Aorta (tissue), 5 donors: Measurements from ENCODE around the gene TRIM71. TPM values are rescaled to one million over a fixed set of nuclear protein-coding genes. Genes with fewer than 3 reads are reported as not detected.
"Not testable (repeated sequence)": the region's sequence is repeated elsewhere in the genome, so short reads cannot be mapped to it uniquely, and the experiment has no call there.

Experiments used
- ATAC-seq: fragments of 200-7000 bp; cut with Tn5 transposase; one replicate; pipeline ENCODE4 v1.9.1; 2022; ENCODE audit warnings: moderate library complexity; ENCODE audit not compliant: low FRiP score
- DNase-seq, 2 donors: peaks; one replicate each; pipeline ENCODE4 v3.0.0-alpha.2; 2020
- H3K27ac ChIP-seq, 2 donors: one replicate each; pipeline ENCODE4 v1.5.1; 2013; ENCODE audit warnings: low read length in 2 of 2, mild to moderate bottlenecking in 2 of 2, moderate library complexity in 2 of 2, control low read depth in 1 of 2, inconsistent platforms in 1 of 2, low read depth in 1 of 2
- H3K27me3 ChIP-seq, 2 donors: one replicate each; pipeline ENCODE4 v1.6.1; 2013; ENCODE audit warnings: control low read depth in 1 of 2, low read length in 1 of 2, mild to moderate bottlenecking in 1 of 2, moderate library complexity in 1 of 2; ENCODE audit not compliant: insufficient read depth in 2 of 2, control insufficient read depth in 1 of 2
- H3K36me3 ChIP-seq, 2 donors: one replicate each; pipeline ENCODE4 v1.6.1; 2013; ENCODE audit warnings: control low read depth in 1 of 2, low read length in 1 of 2, mild to moderate bottlenecking in 1 of 2; ENCODE audit not compliant: insufficient read depth in 2 of 2, control insufficient read depth in 1 of 2
- H3K4me1 ChIP-seq, 2 donors: one replicate each; pipeline ENCODE4 v1.6.1; 2013; ENCODE audit warnings: low read length in 2 of 2, control low read depth in 1 of 2, mild to moderate bottlenecking in 1 of 2, moderate library complexity in 1 of 2; ENCODE audit not compliant: insufficient read depth in 2 of 2, control insufficient read depth in 1 of 2
- H3K4me3 ChIP-seq, 2 donors: one replicate each; pipeline ENCODE4 v1.5.1; 2013; ENCODE audit warnings: low read length in 2 of 2, control low read depth in 1 of 2, mild to moderate bottlenecking in 1 of 2
- H3K9me3 ChIP-seq: one replicate; pipeline ENCODE4 v1.6.1; 2013; ENCODE audit warnings: mild to moderate bottlenecking, low read length; ENCODE audit not compliant: control insufficient read depth
- WGBS, 2 donors: extraction: QIAGEN DNeasy Blood & Tissue Kit; methylation state at CpG; one replicate each; pipeline ENCODE4 v1.1.7; 2013; 5-methylcytosine and 5-hydroxymethylcytosine counted together
- intact Hi-C, 2 donors: fragments of 100-400 bp; cut with DNase I; formaldehyde crosslinking; loops; one replicate each; pipeline versions ENCODE4 v1.14.2 to v1.15.0; 2022
- polyA plus RNA-seq, 2 donors: library from polyadenylated mRNA; stranded (reverse); fragments of 200-250 nt; gene quantifications; one replicate each; pipeline ENCODE4 v1.2.3, GENCODE V29; 2013
- total RNA-seq, 2 donors: library from RNA; stranded (reverse); fragmentation: NEBNext Ultra II Directional; extraction: Animal tissue kit (Norgen Biotek cat#: 25700); gene quantifications; one replicate each; pipeline ENCODE4 v1.2.1, GENCODE V29; 2021
- donor health status: healthy with polysubstance abuse.
- donor health status: Bipolar disorder and iron deficiency.
- donor health status: DM: no; HTN: no; CAD: no.
- donor health status: DM: no; HTN: no; CAD: no.
- donor health status: DM: yes; HTN: yes; CAD: no.

The TRIM71 gene
- total and polyA plus RNA-seq, 4 donors = not detected

- Histone ChIP-seq H3K9me3 (no peaks in the 10 kb centered on the region), H3K27me3 (no peaks in the 10 kb centered on the region), H3K27ac (no peak overlapping the region), H3K4me1 (peaks cover 0 to 2% of the 10 kb centered on the region in 2 donors), H3K4me3 (no peak overlapping the region), H3K36me3 (no peaks in the 10 kb centered on the region)
- DNase-seq (no peak), ATAC-seq (no peak)
- intact Hi-C loops = no loop called here
- WGBS, 2 donors = 96 to 100% methylated on average over 1 of the region's 1 CpG
Measured at GRCh38 chr3:32844914-32845313, 27.1 kb downstream of the TRIM71 start.

- H3K9me3 ChIP-seq, H3K27me3 ChIP-seq, ATAC-seq, H3K27ac ChIP-seq, DNase-seq, H3K4me3 ChIP-seq, H3K36me3 ChIP-seq, intact Hi-C loops, H3K4me1 ChIP-seq: not testable (repeated sequence)
- WGBS, 2 donors = 93% methylated on average over 6 of the region's 6 CpGs
Measured at GRCh38 chr3:32845546-32845945, 27.7 kb downstream of the TRIM71 start.

GRCh38 chr3:32847045-32847444 is 29.2 kb downstream of the TRIM71 start:
- H3K27ac ChIP-seq, H3K27me3 ChIP-seq, H3K4me1 ChIP-seq, ATAC-seq, H3K9me3 ChIP-seq, DNase-seq, H3K4me3 ChIP-seq, intact Hi-C loops, H3K36me3 ChIP-seq: not testable (repeated sequence)
- WGBS, 2 donors = 94 to 95% methylated on average over 15 of the region's 15 CpGs

- H3K9me3 ChIP-seq = no peaks in the 10 kb centered on the region
- no peak overlapping the region for H3K27ac ChIP-seq
- WGBS, 2 donors = 53 to 54% methylated on average over 1 of the region's 1 CpG
- intact Hi-C loops = no loop called here
- ATAC-seq = no peak
- DNase-seq = no peak
- H3K4me3 ChIP-seq = no peak overlapping the region
- peaks cover 0 to 2% of the 10 kb centered on the region in 2 donors for H3K4me1 ChIP-seq
- H3K27me3 ChIP-seq = no peaks in the 10 kb centered on the region
- no peaks in the 10 kb centered on the region for H3K36me3 ChIP-seq
Measured at GRCh38 chr3:32847528-32847927, 29.7 kb downstream of the TRIM71 start.

GRCh38 chr3:32848215-32848614 is 30.4 kb downstream of the TRIM71 start:
- ATAC-seq (no peak), DNase-seq (no peak)
- Histone ChIP-seq H3K4me3 (no peak overlapping the region), H3K36me3 (no peaks in the 10 kb centered on the region), H3K27ac (no peak overlapping the region), H3K27me3 (no peaks in the 10 kb centered on the region), H3K9me3 (no peaks in the 10 kb centered on the region), H3K4me1 (peaks cover 0 to 2% of the 10 kb centered on the region in 2 donors)
- 67 to 68% methylated on average over 4 of the region's 4 CpGs for WGBS, 2 donors
- intact Hi-C loops = no loop called here

GRCh38 chr3:32849046-32849445 is 31.2 kb downstream of the TRIM71 start:
- ATAC-seq = no peak
- Histone ChIP-seq H3K27ac (no peak overlapping the region), H3K4me1 (peaks cover 0 to 2% of the 10 kb centered on the region in 2 donors), H3K9me3 (no peaks in the 10 kb centered on the region), H3K27me3 (no peaks in the 10 kb centered on the region), H3K36me3 (no peaks in the 10 kb centered on the region), H3K4me3 (no peak overlapping the region)
- WGBS, 2 donors = 91 to 93% methylated on average over 4 of the region's 4 CpGs
- intact Hi-C loops = no loop called here
- no peak for DNase-seq

- Histone ChIP-seq H3K27me3 (no peaks in the 10 kb centered on the region), H3K9me3 (no peaks in the 10 kb centered on the region), H3K36me3 (no peaks in the 10 kb centered on the region), H3K27ac (no peak overlapping the region), H3K4me1 (peaks cover 0 to 2% of the 10 kb centered on the region in 2 donors), H3K4me3 (no peak overlapping the region)
- no peak for ATAC-seq
- no peak for DNase-seq
- intact Hi-C loops = no loop called here
- WGBS, 2 donors = 66 to 73% methylated on average over 3 of the region's 3 CpGs
Measured at GRCh38 chr3:32850226-32850625, 32.4 kb downstream of the TRIM71 start.

GRCh38 chr3:32850636-32851035 is 32.8 kb downstream of the TRIM71 start:
- 90% methylated on average over 5 of the region's 5 CpGs for WGBS, 2 donors
- intact Hi-C loops = no loop called here
- ATAC-seq (no peak), DNase-seq (no peak)
- no peaks in the 10 kb centered on the region for H3K9me3 ChIP-seq
- no peaks in the 10 kb centered on the region for H3K27me3 ChIP-seq
- H3K36me3 ChIP-seq = no peaks in the 10 kb centered on the region
- no peak overlapping the region for H3K4me3 ChIP-seq
- no peak overlapping the region for H3K27ac ChIP-seq
- peaks cover 0 to 2% of the 10 kb centered on the region in 2 donors for H3K4me1 ChIP-seq

GRCh38 chr3:32852146-32852545 is 34.3 kb downstream of the TRIM71 start:
- Histone ChIP-seq H3K4me3 (no peak overlapping the region), H3K27ac (no peak overlapping the region), H3K9me3 (no peaks in the 10 kb centered on the region), H3K36me3 (no peaks in the 10 kb centered on the region), H3K4me1 (peaks cover 0 to 2% of the 10 kb centered on the region in 2 donors), H3K27me3 (no peaks in the 10 kb centered on the region)
- no peak for ATAC-seq
- intact Hi-C loops = no loop called here
- 84 to 85% methylated on average over 4 of the region's 4 CpGs for WGBS, 2 donors
- DNase-seq = no peak
